GM23338 (cell line): Measurements from ENCODE around the gene NLK. TPM values are rescaled to one million over a fixed set of nuclear protein-coding genes. Genes with fewer than 3 reads are reported as not detected.

Experiments
- ATAC-seq: fragments of 200-7000 bp; cut with Tn5 transposase; 3 replicates; pipeline ENCODE4 v1.9.1; 2020
- DNase-seq: peaks from one replicate; pipeline ENCODE4 v3.0.0-alpha.2; 2015; ENCODE audit warnings: low spot score
- H2AFZ ChIP-seq: fragments of 200-600 bp; sonication (generic); 2 replicates; pipeline ENCODE4 v1.8.0; 2016; ENCODE audit warnings: antibody characterized with exemption, mild to moderate bottlenecking, moderate library complexity
- H3F3A ChIP-seq: fragments of 200-600 bp; sonication (generic); replicated peaks from 2 replicates; pipeline ENCODE4 v1.8.0; 2017; ENCODE audit warnings: antibody characterized with exemption, mixed run types, low read depth
- H3K27ac ChIP-seq: fragments of 200-600 bp; sonication (generic); 2 replicates; pipeline ENCODE4 v1.6.1; 2016; ENCODE audit warnings: low read depth
- H3K27me3 ChIP-seq: fragments of 200-600 bp; sonication (generic); 2 replicates; pipeline ENCODE4 v1.8.0; 2016; ENCODE audit warnings: mild to moderate bottlenecking, mixed run types, moderate library complexity; ENCODE audit not compliant: insufficient read depth
- H3K36me3 ChIP-seq: fragments of 200-600 bp; sonication (generic); 2 replicates; pipeline ENCODE4 v1.8.0; 2016; ENCODE audit warnings: mild to moderate bottlenecking; ENCODE audit not compliant: insufficient read depth
- H3K4me1 ChIP-seq: fragments of 200-600 bp; sonication (generic); 2 replicates; pipeline ENCODE4 v1.8.0; 2016; ENCODE audit warnings: mild to moderate bottlenecking, moderate library complexity; ENCODE audit not compliant: insufficient read depth
- H3K4me2 ChIP-seq: fragments of 200-600 bp; sonication (generic); 2 replicates; pipeline ENCODE4 v1.7.1; 2017; ENCODE audit warnings: mixed run types
- H3K4me3 ChIP-seq: fragments of 200-600 bp; sonication (generic); 2 replicates; pipeline ENCODE4 v1.6.1; 2016; ENCODE audit warnings: mixed run types
- H3K79me2 ChIP-seq: fragments of 200-600 bp; sonication (generic); replicated peaks from 2 replicates; pipeline ENCODE4 v1.8.0; 2017; ENCODE audit warnings: mild to moderate bottlenecking; ENCODE audit not compliant: insufficient read depth
- H3K9me2 ChIP-seq: fragments of 200-600 bp; sonication (generic); 2 replicates; pipeline ENCODE4 v1.8.0; 2017; ENCODE audit not compliant: insufficient read depth
- H4K20me1 ChIP-seq: fragments of 200-600 bp; sonication (generic); replicated peaks from 2 replicates; pipeline ENCODE4 v1.8.0; 2017; ENCODE audit warnings: mild to moderate bottlenecking; ENCODE audit not compliant: insufficient read depth
- H3K27ac Mint-ChIP-seq: 2 replicates; pipeline ENCODE4 v1.8.0; 2020; ENCODE audit warnings: inconsistent platforms, mild to moderate bottlenecking, moderate library complexity, mixed read lengths
- H3K27me3 Mint-ChIP-seq: 3 replicates; pipeline ENCODE4 v1.8.0; 2022; ENCODE audit warnings: low read depth, mild to moderate bottlenecking, moderate library complexity, mixed read lengths, inconsistent platforms; ENCODE audit not compliant: insufficient read depth, poor library complexity
- H3K36me3 Mint-ChIP-seq: 3 replicates; pipeline ENCODE4 v1.8.0; 2021; ENCODE audit warnings: low read depth, mild to moderate bottlenecking, inconsistent platforms, moderate library complexity, mixed read lengths
- H3K4me1 Mint-ChIP-seq: 3 replicates; pipeline ENCODE4 v1.8.0; 2020; ENCODE audit warnings: mild to moderate bottlenecking, inconsistent platforms, mixed read lengths
- H3K4me3 Mint-ChIP-seq: 3 replicates; pipeline ENCODE4 v1.8.0; 2021; ENCODE audit warnings: moderate library complexity, mild to moderate bottlenecking, inconsistent platforms, mixed read lengths
- H3K9me3 Mint-ChIP-seq: 3 replicates; pipeline ENCODE4 v1.8.0; 2020; ENCODE audit warnings: moderate library complexity, mild to moderate bottlenecking, inconsistent platforms, mixed read lengths
- CREB1 ChIP-seq: fragments of 250-450 bp; sonication (Bioruptor Pico); IDR thresholded peaks from 2 replicates; pipeline ENCODE4 v1.5.0; 2020; ENCODE audit warnings: low read depth, mild to moderate bottlenecking, moderate library complexity
- CTCF ChIP-seq, 2 experiments: fragments of 200-600 bp in 1 of 2; sonication (generic) in 1 of 2; conservative IDR thresholded peaks; 2 replicates each; pipeline versions ENCODE4 v1.5.1 to v1.6.1; 2016 to 2017; ENCODE audit warnings: antibody characterized with exemption in 2 of 2, low read depth in 2 of 2, mild to moderate bottlenecking in 2 of 2, moderate library complexity in 1 of 2
- ETS1 ChIP-seq: IDR thresholded peaks from 2 replicates; pipeline ENCODE4 v1.6.1; 2016; ENCODE audit warnings: antibody characterized with exemption
- EZH2 ChIP-seq: fragments of 200-600 bp; sonication (generic); IDR thresholded peaks from one replicate; pipeline ENCODE4 v1.8.0; 2017; ENCODE audit warnings: antibody characterized with exemption, mild to moderate bottlenecking, low read depth; ENCODE audit not compliant: unreplicated experiment
- EZH2phosphoT487 ChIP-seq: fragments of 200-600 bp; sonication (generic); IDR thresholded peaks from one replicate; pipeline ENCODE4 v1.8.1; 2018; ENCODE audit warnings: antibody characterized with exemption; ENCODE audit not compliant: unreplicated experiment
- NANOG ChIP-seq: IDR thresholded peaks from 2 replicates; pipeline ENCODE4 v1.6.1; 2016; ENCODE audit warnings: antibody characterized with exemption, borderline replicate concordance
- POLR2AphosphoS5 ChIP-seq: IDR thresholded peaks from 2 replicates; pipeline ENCODE4 v1.6.1; 2016; ENCODE audit warnings: antibody characterized with exemption, low read depth
- ZNF114 ChIP-seq: fragments of 250-450 bp; sonication (Bioruptor Pico); IDR thresholded peaks from 2 replicates; pipeline ENCODE4 v1.5.0; 2020; ENCODE audit warnings: mild to moderate bottlenecking, moderate library complexity
- ZNF331 ChIP-seq: fragments of 250-450 bp; sonication (Bioruptor Pico); IDR thresholded peaks from 2 replicates; pipeline ENCODE4 v1.5.0; 2020; ENCODE audit warnings: low read depth, mild to moderate bottlenecking, moderate library complexity
- ZNF462 ChIP-seq: fragments of 250-450 bp; sonication (Bioruptor Pico); IDR thresholded peaks from 2 replicates; pipeline ENCODE4 v1.5.0; 2020; ENCODE audit warnings: mild to moderate bottlenecking, moderate library complexity
- polyA plus RNA-seq: library from polyadenylated mRNA; unstranded; fragments of >200 nt; fragmentation: Nextera tagmentation; extraction: Ambion mirVana; gene quantifications from 2 replicates; pipeline ENCODE4 v1.2.1, GENCODE V29; 2016
- total RNA-seq: library from RNA; depleted of rRNA; stranded (reverse); fragments of >200 nt; shearing (Covaris generic); gene quantifications from 2 replicates; pipeline ENCODE4 v1.2.3, GENCODE V29; 2014

Gene NLK
- total and polyA plus RNA-seq, 2 experiments from 2014 or later, result 34.7 to 78.5 TPM

GRCh38 chr17:27997522-27997921 is 45.0 kb upstream of the NLK start:
- H3K27ac ChIP-seq, result no peak overlapping the region
- Mint-ChIP-seq H3K9me3 (no peaks in the 10 kb centered on the region), H3K27me3 (peaks cover 2% of the 10 kb centered on the region), H3K27ac (no peak overlapping the region), H3K4me1 (peaks cover 18% of the 10 kb centered on the region), H3K36me3 (no peaks in the 10 kb centered on the region), H3K4me3 (no peak overlapping the region)
- H3K27me3 ChIP-seq, result no peaks in the 10 kb centered on the region
- H3K4me3 ChIP-seq, result no peak overlapping the region
- no peaks in the 10 kb centered on the region for H4K20me1 ChIP-seq
- peaks cover 9% of the 10 kb centered on the region; the same call in 1 of the 2 replicates for H3K4me1 ChIP-seq
- ATAC-seq, result no peak
- H2AFZ ChIP-seq, result peak overlapping the region; percentile 56; the same call in 1 of the 2 replicates
- no peaks in the 10 kb centered on the region for H3F3A ChIP-seq
- H3K79me2 ChIP-seq, result no peaks in the 10 kb centered on the region
- peaks cover 14% of the 10 kb centered on the region for H3K9me2 ChIP-seq
- no peak for DNase-seq
- no peak overlapping the region for H3K4me2 ChIP-seq
- TF ChIP-seq ZNF331 (CRISPR knock-in tag), result no peak
- TF ChIP-seq ETS1, result no peak
- TF ChIP-seq CTCF (conservative IDR thresholded peaks at IDR 0.05; ENCODE audit: low read depth in 2 of 2), result no peak
- TF ChIP-seq NANOG, result no peak
- no peak for TF ChIP-seq EZH2
- no peak for TF ChIP-seq POLR2AphosphoS5
- H3K36me3 ChIP-seq, result no peaks in the 10 kb centered on the region

GRCh38 chr17:28001149-28001548 is 41.3 kb upstream of the NLK start:
- Histone ChIP-seq H3K4me1 (no peaks in the 10 kb centered on the region), H3K27me3 (no peaks in the 10 kb centered on the region), H3K36me3 (no peaks in the 10 kb centered on the region), H3K27ac (no peak overlapping the region), H3F3A (no peaks in the 10 kb centered on the region), H3K9me2 (no peaks in the 10 kb centered on the region; the same call in 1 of the 2 replicates), H3K4me3 (no peak overlapping the region), H3K4me2 (no peak overlapping the region), H2AFZ (no peak overlapping the region), H4K20me1 (no peaks in the 10 kb centered on the region), H3K79me2 (no peaks in the 10 kb centered on the region)
- Mint-ChIP-seq H3K4me1 (peaks cover 7% of the 10 kb centered on the region), H3K36me3 (no peaks in the 10 kb centered on the region), H3K4me3 (no peak overlapping the region), H3K27ac (no peak overlapping the region), H3K27me3 (peaks cover 2% of the 10 kb centered on the region), H3K9me3 (no peaks in the 10 kb centered on the region)
- ATAC-seq (no peak), DNase-seq (no peak)
- TF ChIP-seq EZH2phosphoT487 (no peak), ZNF462 (CRISPR knock-in tag) (no peak), ZNF331 (CRISPR knock-in tag) (no peak), CTCF (conservative IDR thresholded peaks at IDR 0.05; ENCODE audit: low read depth in 2 of 2) (no peak), POLR2AphosphoS5 (no peak), ZNF114 (CRISPR knock-in tag) (no peak), NANOG (no peak), EZH2 (no peak), CREB1 (CRISPR knock-in tag) (no peak)
